HG02571 (cell line): ENCODE measurements around the gene S100PBP.

Experiments used
- ATAC-seq: cut with Tn5 transposase; IDR thresholded peaks from one replicate; pipeline ENCODE4 v1.9.1; 2021; ENCODE audit warnings: mild to moderate bottlenecking, moderate library complexity; ENCODE audit not compliant: unreplicated experiment

The S100PBP gene

GRCh38 chr1:32868806-32869455, 51.5 kb downstream of the S100PBP start:
- ATAC-seq: no peak

DNA sequence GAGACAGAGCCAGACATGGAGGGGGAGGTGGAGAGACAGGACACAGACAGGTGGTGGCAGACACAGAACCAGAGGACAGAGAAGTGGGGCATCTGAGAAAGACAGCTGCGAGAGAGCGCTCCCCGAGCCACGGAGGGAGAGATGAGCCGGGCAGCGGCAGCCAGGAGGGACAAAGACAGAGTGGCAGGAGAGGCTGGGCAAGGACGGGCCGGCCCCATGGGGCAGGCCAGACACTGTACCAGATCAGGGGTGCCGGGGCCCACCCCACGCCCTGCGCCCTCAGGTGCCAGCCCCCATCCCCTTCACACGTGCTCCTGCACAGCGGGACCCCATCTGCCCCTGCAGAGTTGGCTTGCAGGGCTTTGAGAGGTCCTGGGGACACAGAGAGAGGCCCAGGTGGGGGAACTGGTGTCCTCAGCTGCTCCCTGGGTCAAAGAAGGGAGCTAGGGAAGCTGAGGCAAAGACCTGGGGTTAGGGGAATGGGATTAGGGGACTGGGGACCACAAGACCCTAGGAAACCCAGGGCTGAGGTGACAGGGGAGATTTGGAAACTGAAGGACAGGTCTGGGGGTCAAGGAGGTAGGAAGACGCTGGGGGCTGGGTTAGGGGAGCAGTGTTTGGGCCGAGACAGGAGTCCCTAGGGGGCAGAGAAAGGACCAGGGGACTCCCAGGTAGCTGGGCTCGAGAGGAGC, 52.6 kb downstream of the S100PBP start:
- no peak for ATAC-seq

GRCh38 chr1:32870615-32871363, 53.3 kb downstream of the S100PBP start, which contains the start of gene FNDC5:
Gene FNDC5, minus strand, starts transcription at chr1:32870912.
- no peak for ATAC-seq

DNA sequence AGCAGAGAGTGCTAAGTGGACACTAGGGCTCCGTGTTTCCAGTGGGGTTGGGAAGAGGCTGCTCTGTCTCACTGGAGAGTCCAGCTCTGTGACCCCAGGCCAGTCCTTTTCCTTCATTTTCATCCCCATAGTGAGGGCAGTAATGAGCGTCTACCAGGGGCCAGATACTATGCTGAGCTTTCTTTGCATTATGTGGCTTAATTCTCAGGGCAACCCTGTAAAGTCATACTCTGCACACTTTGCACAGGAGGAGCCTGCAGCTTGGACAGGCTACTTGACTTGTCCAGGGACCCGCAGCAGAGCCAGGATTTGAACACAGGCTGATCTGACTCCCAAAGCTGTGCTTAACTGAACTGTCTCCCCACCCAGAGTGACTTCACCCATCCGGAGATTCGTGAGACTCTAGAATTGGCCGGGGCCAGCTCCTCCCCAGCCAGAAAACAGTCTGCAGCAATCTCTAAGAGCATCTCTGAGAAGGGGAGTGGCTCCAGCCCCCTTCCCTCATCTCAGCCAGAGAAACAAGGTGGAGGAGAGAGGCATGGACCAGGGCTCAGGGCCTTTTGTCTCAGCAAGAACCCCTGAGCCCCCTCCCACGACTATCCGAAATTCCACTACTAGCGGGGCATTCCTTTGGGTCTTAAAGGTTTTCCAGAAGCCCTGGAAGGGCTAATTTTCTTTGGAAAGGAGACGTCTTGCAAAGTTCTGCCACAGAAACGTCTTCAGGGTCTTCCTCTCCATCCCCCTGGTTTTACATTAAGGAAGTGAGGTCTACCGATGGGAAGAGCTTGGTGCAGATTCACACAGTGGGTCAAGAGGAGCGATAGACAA, 54.1 kb downstream of the S100PBP start:
- no peak for ATAC-seq

DNA sequence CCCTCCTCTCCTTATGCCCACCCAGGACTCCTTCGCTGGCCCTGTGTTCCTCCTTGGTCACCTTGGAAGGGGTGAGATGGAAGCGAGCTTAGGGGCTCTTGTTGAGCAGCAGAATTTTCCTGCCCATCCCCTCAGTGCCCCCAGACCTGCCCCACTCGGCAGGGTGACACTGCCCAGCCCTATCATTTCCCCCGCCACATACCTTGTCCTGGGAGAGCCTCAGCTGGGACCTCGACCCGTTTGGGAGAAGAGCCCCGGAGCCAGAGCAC, 54.7 kb downstream of the S100PBP start:
- no peak for ATAC-seq

- no peak for ATAC-seq
These were observed 56.0 kb downstream of the S100PBP start for GRCh38 chr1:32873484-32873883.

DNA sequence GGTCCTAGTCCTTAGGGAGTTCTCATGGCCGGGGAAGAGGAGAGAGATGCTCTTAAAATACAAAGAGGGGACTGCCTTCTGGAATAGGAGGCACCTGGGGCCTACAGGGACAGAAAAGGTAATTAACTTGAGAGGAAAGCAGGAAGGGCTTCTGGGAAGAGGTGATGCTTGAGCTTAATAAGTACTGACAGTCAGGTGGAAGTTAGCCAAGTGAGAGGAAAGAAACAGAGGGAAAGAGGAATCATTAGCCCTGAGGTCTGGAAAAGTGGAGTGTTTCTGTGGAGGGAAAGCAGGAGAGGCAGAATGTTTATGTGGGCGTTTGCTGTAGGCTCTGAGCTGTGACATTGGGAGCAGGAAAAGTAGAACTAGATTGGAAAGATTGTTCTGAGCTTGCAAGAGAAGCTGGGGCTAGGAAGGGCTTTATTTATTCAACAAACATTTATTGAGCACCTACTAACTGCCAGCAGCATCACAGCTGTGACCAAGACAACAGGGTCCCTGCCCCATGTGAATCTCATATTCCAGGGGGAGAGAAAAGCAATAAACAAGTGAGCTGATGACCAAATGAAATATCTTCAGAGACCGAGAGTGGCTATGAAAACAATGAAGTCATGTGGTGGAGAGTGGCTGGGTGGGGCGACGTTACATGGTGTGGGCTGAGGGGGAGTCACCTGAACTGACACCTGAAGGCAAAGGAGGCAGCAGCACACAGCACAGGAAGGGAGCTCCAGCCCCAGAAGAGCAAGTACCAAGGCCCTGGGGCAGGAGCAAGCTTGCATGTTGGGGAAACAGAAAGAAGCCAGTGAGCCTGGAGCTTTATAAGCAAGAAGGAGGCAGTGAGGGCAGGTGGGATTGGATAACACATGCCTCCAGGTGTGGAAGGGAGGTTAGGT, 57.7 kb downstream of the S100PBP start:
- no peak for ATAC-seq

DNA sequence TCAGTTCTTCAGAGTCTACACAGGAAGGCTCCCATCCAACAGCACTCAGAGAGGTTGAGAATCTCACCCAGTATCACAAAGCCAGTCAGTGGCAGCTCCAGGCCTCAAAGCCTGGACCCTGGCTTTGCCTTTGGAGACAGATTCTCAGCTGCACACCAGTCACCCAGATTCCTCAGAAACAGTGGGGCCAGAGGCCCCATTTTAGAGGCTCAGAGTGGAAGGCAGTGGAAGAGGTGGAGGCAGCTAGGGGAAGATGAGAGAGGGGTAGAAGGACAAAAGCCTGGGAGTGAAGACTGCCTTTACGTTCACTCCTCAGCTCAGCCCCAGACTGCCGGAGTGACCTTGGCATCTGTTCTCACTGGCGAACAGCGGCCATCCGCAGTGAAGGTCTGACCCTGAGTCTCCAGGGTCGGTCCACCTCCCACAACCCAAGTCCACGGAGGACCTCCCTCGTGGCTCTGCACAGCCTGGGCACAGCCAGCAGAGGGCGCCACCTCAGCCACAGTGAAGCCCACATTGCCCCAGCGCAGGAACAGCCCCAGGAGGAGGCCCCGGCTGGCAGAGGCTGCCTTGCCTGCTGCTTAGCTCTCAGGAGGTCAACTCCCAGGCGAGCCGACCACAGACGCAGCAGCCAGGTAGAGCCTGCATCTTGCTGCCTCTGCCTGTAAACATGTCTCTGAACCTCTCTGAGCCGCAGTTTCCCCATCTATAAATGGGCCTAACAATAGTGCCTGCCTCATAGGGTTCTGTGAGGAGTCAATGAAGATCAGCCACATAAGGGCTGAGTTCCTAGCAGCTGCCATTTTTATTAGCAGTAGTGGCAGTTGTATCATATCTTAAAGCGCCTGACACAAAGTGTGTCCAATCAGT, 59.1 kb downstream of the S100PBP start:
- no peak for ATAC-seq

- ATAC-seq: no peak
These were observed 60.0 kb downstream of the S100PBP start for GRCh38 chr1:32877211-32878110.

GRCh38 chr1:32878183-32878582, 60.7 kb downstream of the S100PBP start:
- no peak for ATAC-seq

DNA sequence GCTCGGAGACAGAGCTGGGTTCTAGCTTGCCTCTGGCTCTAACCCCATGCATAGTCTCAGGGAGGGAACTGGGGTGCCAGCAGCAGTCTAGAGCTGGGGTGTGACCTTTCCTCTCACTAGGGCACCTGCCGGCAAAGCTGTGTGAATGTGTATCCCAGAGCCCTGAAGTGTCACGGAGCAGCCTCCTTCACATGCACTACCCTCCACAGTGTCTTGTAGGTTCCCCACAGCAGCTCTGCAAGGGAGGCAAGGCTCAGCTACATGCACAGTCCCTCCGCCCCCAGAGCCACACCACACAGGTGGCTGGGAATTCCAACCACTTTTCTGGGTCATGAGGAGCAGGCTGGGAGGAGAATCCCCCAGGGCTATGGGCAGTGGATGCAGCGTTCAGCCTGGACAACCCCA, 61.2 kb downstream of the S100PBP start:
- ATAC-seq: no peak

DNA sequence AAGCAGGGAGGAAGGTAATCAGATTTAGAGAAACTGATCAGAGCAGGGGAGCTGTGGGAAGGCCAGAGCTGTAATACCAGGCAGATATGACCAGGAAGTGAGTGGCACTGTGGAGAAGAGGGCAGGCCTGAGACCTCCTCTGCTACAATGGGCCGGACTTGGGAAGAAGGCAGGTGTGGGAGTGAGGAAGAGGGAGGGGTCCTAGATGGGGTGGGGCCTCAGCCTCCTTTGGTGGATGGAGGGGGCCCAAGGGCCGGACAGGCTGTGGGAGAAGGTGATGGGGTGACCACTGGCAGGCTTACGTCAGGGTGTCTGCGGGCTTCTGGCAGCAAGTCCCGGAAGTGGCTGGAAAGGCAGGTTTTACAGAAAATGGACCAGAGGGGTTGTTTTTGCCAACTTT, 63.8 kb downstream of the S100PBP start:
- no peak for ATAC-seq

DNA sequence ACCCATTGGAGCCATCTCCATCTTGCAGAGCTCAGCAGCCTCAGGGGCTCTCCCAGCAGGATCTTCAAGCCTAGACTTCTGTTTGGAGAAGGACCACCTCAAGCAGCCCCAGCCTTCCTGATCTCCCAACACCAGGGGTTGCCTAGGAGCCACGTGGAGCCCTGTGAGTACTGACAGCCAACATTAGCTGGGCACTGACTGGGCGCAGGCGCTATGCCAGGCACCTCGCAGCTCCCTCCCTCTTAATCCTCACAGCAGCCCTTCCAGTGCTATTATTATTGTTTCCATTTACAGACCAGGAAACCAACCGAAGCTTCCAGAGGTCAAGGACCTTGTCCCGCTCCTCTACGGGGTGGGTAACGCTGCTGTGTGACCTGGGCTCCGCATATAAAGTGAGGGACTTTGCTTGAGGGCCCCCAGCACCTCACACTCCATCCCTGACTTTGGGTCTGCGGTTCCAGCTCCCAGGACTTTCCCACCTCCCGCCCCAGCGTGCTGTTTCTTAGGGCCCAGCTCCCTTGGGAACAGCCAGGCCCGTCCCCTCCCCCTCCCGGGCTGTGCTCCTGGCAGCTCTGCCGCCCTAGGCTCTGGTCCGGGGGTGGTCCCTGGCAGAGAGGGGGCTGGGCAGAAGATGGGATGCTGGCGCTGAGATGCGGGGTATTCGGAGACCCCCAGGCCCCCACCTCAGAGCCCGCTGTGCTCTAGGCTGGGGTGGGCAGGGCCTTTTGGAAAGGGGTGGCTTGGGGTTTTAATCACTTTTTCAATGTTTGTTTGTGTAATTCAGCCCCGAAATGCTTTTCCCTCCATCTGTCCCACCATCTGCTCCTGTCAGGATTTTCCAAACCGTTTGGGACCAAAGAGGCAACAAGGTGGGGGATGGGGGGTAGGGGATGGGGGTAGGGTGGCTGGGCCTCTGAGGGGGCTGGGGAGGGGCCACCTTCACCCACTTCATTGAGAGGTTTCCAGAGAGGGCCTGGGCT, 64.7 kb downstream of the S100PBP start:
- no peak for ATAC-seq

- no peak for ATAC-seq
These were observed 66.0 kb downstream of the S100PBP start for GRCh38 chr1:32883338-32884031.

DNA sequence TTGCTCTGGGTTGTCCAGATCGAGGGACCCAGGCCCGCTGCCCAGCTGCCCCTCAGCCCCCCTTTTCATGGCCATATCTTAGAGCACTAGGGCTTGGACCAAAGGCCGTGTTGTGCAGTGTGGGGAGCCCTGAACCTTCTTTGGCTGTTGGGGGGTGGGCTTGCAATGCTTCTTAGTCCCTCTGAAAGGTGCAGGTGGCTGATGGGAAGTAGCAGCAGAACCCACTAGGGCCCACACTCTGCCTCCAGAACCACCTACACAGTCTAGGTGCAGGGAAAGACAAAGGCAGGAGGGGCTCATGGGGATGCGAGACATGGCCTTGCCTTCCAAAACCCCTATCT, 66.5 kb downstream of the S100PBP start:
- no peak for ATAC-seq

DNA sequence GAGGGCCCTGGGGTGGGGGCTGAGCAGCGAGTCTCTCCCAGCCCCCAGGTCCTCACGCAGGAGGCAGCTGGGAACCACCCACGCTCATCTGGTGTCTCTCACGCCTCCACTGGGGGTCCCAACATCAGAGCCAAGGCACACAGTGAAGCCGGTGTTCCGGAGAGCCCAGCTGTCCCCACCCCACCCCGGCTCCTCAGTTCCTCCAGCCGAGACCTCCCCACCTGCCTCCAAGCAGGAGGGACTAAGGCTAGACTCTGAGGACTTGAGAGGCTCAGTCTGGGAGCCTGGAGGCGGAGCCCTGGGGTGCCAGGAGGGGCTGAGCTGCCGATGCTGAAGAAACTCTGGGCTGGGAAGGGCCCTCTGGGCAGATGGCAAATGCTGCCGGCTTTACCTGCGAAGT, 67.3 kb downstream of the S100PBP start:
- no peak for ATAC-seq

DNA sequence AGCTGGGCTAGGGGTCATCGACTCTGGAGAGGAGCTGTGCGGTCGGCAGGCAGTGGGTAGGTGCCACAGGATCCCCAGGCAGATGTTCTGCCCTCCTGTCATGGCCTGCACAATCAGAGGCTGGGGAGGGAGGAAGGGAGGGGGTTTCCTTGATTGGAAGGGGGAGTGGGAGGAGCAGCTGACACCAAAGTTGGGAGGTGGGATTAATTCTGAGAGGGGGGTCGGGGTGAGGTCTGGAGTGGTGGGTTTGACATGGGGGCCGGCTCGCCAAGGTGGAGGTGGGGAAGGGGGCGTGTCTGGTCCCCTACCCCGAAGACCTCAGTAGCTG, 68.2 kb downstream of the S100PBP start:
- no peak for ATAC-seq
